ENCODE results near the gene PUSL1.

The PUSL1 gene

DNA sequence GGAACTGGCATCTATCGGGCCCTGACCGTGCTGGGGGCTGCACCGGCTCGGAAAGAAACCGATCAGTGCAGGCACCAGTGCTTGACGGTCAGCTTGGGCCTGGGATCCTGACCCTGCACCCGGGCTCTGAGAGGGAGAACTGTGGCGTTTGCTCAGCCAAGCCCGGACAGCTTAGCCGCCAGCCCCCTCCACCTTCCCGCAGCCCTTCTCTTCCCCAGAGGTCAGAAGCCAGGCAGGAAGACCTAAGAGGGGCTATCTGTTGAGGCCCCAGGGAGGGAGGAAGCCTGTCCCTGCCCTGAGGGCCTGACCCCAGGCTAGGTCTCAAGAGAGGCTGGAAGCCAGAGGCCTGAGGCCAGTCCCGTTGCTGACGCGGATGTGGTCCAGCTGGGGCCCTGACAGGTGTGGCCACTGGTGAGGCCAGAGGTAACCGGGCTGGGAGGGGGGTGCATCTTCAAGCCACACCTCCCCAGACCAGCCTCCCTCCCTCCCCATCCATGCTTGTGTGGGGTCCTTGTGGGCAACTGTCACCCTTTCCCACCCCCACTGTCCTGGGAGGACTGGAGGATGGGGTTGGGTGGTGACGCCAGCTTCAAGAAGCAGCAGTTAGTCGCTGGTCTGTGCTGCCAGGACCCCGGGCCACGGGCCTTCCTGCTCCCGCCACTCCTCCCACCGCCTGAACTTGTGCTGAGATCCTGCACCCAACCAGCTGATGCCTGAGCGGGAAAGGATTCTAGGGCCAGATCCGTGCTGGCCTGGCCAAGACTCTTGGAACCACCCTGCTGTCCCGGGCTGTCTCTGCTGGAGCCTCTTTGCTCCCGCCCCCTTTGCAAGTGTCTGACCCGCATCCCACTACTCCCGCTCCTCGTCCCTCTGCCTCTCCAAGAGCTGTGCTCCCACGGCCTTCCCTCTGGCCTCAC lies 43.4 kb downstream of the PUSL1 start:
- DNase-seq (ENCODE audit: low read depth in 1 of 2, low spot score in 1 of 2) = no peak

DNA sequence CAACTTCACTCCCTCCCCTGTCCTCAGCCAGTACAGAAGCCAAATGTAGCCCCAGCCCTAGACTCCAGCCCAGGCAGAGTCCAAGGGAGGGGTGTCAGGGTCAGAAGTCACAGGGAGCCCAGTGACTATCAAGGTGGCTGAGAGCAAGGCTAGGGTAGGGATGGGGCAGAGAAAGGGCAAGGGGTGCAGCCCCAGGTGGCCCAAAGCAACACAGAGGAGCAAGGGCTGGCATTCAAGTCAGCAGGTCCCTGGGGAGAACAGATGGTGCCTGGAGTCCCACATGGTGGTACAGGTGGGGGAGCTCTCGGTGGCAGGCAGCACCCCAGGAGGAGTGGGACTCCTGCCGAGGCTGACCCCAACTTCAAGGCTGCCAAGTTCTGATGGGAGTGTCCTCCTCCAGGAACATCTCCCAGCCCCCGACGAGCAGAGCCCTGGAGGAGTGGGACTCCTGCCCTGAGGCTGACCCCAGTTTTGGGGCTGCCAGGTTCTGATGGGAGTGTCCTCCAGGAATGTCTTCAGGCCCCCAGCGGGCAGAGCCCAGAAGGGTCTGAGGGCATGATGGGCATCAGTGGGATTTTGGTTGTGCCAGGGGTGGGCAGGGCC lies 44.5 kb downstream of the PUSL1 start:
- no peak for DNase-seq (ENCODE audit: low read depth in 1 of 2, low spot score in 1 of 2)

DNA sequence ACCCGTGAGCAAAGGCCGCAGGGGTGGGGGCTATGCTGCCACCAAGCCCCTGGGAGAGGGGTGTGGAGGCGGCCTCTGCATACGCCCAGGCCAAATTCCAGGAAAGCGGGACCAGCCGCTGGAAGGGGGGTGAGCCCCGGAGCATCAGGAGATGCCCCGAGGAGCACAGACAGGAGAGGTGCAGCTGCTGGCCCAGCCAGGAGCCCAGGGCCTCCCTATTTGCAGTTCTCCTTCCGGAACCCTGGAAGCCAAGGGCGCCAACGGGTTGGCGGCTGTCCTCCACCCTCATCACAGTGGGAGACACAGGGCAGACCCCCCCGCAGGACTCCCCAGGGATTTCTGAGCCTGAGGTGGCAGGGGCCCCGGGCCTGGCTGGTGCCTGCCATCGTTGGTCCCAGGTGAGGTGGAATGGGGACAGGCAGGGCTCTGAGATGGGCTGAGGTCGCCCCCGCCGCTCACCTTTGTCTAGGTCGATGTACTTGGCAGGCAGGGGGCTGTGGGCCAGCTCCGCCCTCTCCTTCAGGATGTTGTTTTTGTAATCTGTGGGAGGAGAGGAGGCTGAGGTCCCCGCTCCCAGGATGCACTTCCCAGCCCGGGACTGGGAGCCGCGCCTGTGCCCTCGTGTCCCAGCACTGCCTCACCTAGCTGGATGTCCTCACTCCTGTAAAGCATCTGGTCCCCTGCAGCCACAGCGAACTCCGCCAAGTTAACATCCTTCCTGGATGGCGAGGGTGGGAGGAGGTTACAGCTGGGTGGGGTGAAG lies 45.2 kb downstream of the PUSL1 start:
- DNase-seq (ENCODE audit: low read depth in 1 of 2, low spot score in 1 of 2) = no peak

- DNase-seq (ENCODE audit: low read depth in 1 of 2, low spot score in 1 of 2) = no peak
These were observed 46.2 kb downstream of the PUSL1 start for GRCh38 chr1:1354271-1355247.

- no peak for DNase-seq (ENCODE audit: low read depth in 1 of 2, low spot score in 1 of 2)
These were observed 47.0 kb downstream of the PUSL1 start for GRCh38 chr1:1355416-1355815.

DNA sequence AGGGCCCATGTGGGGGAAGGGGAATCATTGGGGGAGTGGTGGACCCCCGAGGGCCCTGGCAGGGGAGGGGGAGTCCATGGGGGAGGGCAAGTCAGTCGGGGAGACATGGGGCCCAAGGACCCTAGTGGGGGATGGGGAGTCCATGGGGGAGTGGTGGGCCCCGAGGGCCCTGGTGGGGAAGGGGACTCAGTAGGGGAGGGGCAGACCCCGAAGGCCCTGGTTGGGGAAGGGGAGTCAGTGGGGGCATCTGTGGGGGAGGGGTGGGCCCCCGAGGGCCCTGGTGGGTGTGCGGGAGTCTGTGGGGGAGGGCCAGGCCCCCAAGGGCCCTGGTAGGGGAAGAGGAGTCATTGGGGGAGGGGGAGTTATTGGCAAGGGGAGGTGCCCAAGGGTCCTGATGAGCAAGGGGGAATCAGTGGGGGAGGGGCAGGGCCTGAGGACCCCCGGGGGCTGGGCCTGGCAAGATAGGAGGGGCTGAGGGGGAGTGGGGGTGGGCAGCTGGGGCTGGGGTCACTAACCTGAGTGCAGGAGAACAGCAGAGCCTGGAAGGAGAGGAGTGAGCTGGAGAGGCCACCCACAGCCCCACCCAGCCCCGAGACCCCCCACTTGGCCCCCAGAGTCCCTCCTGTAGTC lies 47.9 kb downstream of the PUSL1 start:
- no peak for DNase-seq (ENCODE audit: low read depth in 1 of 2, low spot score in 1 of 2)

GRCh38 chr1:1356796-1357401 lies 48.5 kb downstream of the PUSL1 start:
- no peak for DNase-seq (ENCODE audit: low read depth in 1 of 2, low spot score in 1 of 2)

GRCh38 chr1:1357871-1358432 lies 49.6 kb downstream of the PUSL1 start:
- DNase-seq (ENCODE audit: low read depth in 1 of 2, low spot score in 1 of 2) = no peak

DNA sequence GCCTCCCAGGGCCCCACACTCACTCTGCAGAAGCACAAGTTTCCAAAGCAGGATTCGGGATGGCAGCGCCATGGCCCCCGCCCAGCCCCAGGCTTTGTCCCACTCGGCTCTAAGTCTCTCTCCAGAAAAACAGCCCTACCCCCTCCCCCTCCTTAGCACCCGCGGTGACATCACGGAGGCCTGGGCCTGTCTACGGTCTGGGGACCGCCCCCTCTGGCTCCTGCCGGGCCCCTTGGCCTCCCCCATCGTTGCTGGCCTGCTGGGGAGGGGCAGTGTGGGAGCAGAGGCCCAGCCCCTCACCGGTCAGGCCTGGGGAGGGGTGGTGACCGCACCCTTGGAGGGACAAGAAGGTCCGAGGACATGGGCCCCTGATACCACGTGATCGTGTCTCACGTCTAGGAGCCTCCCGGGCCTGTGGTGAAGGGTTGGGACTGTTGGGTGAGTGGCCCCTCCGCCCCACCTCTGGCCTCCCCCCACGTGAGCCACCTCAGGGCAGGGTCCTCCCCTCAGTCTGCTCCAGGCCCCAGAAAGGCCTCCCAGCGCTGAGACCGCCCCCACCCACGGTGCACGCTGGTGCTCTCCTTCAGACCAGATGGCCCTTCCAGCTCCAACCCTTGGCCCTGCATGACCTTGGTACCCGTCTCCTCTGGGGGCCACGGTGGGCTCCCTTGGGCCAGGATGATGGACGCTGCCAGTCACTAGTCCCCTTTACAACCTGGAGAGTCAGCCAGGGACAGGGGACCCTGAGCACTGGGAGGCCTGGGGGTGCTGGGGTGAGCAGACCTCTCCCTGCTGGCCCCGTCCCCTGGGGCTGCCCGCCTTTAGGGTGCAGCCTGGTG lies 50.3 kb downstream of the PUSL1 start, which contains the start of gene MXRA8:
TSS of gene MXRA8 (minus strand) at position 123 of the 839 bp plus-strand sequence. CDS start at position 72, 51 bp downstream.
- DNase-seq (ENCODE audit: low read depth in 1 of 2, low spot score in 1 of 2) = no peak

GRCh38 chr1:1359308-1359663 lies 50.9 kb downstream of the PUSL1 start:
- no peak for DNase-seq (ENCODE audit: low read depth in 1 of 2, low spot score in 1 of 2)

DNA sequence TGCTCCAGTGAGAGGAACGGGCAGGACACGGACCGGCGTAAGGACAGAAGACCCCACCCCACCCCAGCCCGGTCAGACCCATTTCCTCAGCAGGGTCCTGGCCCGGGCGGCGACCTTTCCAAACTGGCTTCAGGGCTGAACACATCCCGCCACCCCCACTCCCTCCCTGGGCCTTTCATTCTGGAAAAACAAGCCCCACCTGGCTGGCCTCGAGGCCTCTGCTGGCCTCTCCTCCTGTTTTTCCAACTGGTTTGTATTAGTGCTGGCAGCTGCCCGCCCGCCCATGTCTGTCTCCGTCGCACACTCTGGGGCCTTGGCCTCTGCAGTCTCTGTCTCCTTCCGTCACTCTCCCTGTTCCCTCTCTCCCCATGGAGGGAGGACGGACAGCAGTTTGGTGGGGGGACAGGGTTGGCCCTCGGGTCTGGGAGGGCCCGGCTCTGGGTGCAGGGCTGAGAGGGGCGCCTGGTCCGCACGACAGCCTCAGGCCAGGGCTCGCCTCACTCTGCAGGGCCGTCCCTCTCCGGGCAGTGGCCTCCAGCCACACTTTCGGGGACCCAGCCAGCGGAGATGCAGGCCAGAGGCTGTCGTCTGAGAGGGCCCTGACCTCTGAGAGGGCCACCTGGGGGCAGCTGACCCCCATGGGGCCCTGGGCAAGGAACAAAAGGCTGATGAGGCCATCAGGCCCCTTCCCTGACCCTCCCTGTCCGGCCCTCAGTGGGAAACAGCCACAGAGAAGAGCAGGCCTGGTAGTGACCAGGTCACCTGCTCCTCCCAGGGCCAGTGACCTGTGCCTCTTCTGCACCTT lies 51.5 kb downstream of the PUSL1 start:
- no peak for DNase-seq (ENCODE audit: low read depth in 1 of 2, low spot score in 1 of 2)

DNA sequence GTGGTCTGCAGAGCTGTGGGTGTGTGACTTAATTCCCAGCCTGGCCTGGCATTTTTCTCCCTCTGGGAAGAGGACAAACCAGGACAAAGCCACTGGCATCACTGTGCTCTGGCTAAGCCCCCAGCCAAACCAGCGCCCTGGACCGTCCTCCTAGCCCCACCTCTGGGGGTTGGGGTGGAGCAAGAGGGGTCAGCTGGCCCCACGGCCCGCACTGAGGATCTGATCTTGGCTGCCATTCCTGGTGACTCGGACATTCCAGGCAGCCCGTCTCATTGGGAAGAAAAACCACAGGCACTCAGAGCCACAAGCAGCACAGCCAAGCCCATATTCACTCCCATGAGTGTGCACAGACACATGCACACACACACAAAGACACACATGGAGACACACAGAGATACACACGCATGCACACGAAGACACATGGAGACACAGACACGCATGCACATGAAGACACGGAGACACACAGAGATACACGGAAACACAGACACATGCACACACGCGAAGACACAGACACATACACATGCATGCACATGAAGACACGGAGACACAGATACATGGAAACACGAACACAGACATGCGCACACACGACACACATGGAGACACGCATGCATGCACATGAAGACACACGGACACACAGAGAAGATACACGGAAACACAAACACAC lies 52.2 kb downstream of the PUSL1 start:
- DNase-seq (ENCODE audit: low read depth in 1 of 2, low spot score in 1 of 2) = no peak

All from stimulated activated CD4-positive, alpha-beta T cell treated with anti-CD3 and anti-CD28 coated beads, Interleukin-15, amount 100 ng/mL, for 1 hour (primary cell).